HG02759 (cell line): ENCODE data around the gene BCAS1.

ENCODE experiments used
- ATAC-seq: cut with Tn5 transposase; IDR thresholded peaks from one replicate; pipeline ENCODE4 v1.9.1; 2021; ENCODE audit warnings: mild to moderate bottlenecking, moderate library complexity; ENCODE audit not compliant: unreplicated experiment

BCAS1 gene

GRCh38 chr20:54070187-54070987, at the start of gene BCAS1:
Gene BCAS1, minus strand, starts transcription at chr20:54070594. Its CDS starts 11,876 bp downstream, at chr20:54058718.
- no peak for ATAC-seq

- no peak for ATAC-seq
Observed at GRCh38 chr20:54119744-54120143, 49.4 kb upstream of the BCAS1 start.

- ATAC-seq, result no peak
Observed at GRCh38 chr20:54118220-54119001, 48.0 kb upstream of the BCAS1 start.

GRCh38 chr20:54116550-54117235, 46.3 kb upstream of the BCAS1 start:
- ATAC-seq, result no peak

- no peak for ATAC-seq
Observed at GRCh38 chr20:54115172-54115854, 44.9 kb upstream of the BCAS1 start.

- no peak for ATAC-seq
Observed at GRCh38 chr20:54114109-54114508, 43.7 kb upstream of the BCAS1 start.

GRCh38 chr20:54113566-54113965, 43.2 kb upstream of the BCAS1 start:
- ATAC-seq, result no peak

- ATAC-seq, result no peak
Observed at GRCh38 chr20:54112221-54112884, 42.0 kb upstream of the BCAS1 start.

GRCh38 chr20:54111460-54111859, 41.1 kb upstream of the BCAS1 start:
- ATAC-seq, result no peak

- no peak for ATAC-seq
Observed at GRCh38 chr20:54110457-54110856, 40.1 kb upstream of the BCAS1 start.

GRCh38 chr20:54110041-54110440, 39.6 kb upstream of the BCAS1 start:
- ATAC-seq, result no peak

- no peak for ATAC-seq
Observed at GRCh38 chr20:54108817-54109216, 38.4 kb upstream of the BCAS1 start.

GRCh38 chr20:54108326-54108642, 37.9 kb upstream of the BCAS1 start:
- ATAC-seq, result no peak

GRCh38 chr20:54107600-54108325, 37.4 kb upstream of the BCAS1 start:
- ATAC-seq, result no peak

- no peak for ATAC-seq
Observed at GRCh38 chr20:54107181-54107580, 36.8 kb upstream of the BCAS1 start.

- ATAC-seq, result no peak
Observed at GRCh38 chr20:54106162-54106561, 35.8 kb upstream of the BCAS1 start.

- no peak for ATAC-seq
Observed at GRCh38 chr20:54105653-54106052, 35.3 kb upstream of the BCAS1 start.

GRCh38 chr20:54104781-54105180, 34.4 kb upstream of the BCAS1 start:
- ATAC-seq, result no peak

GRCh38 chr20:54103762-54104600, 33.6 kb upstream of the BCAS1 start:
- ATAC-seq, result no peak
